Neural cell (in vitro differentiated cells): Measurements from ENCODE around the gene CACNA2D4.

Source experiments
- CTCF ChIP-seq: fragments of 450-650 bp; IDR thresholded peaks from 2 replicates; pipeline ENCODE4 v1.5.1; 2014; ENCODE audit warnings: antibody characterized with exemption, mild to moderate bottlenecking, moderate library complexity; ENCODE audit not compliant: poor library complexity, severe bottlenecking
- EZH2 ChIP-seq: fragments of 200-600, 300-800 bp; shearing (Covaris generic), sonication (generic); IDR thresholded peaks from 2 replicates; pipeline ENCODE4 v1.6.1; 2014; ENCODE audit warnings: antibody characterized with exemption, low read length, borderline replicate concordance, mild to moderate bottlenecking; ENCODE audit not compliant: insufficient read depth, poor library complexity, severe bottlenecking
- POLR2AphosphoS5 ChIP-seq: IDR thresholded peaks from 2 replicates; pipeline ENCODE4 v1.6.1; 2012
- SMC3 ChIP-seq: fragments of 450-650 bp; conservative IDR thresholded peaks from 2 replicates; pipeline ENCODE4 v1.6.1; 2014; ENCODE audit warnings: antibody characterized with exemption, mild to moderate bottlenecking, moderate library complexity; ENCODE audit not compliant: poor library complexity
- TAF1 ChIP-seq: IDR thresholded peaks from 2 replicates; pipeline ENCODE4 v1.6.1; 2012; ENCODE audit warnings: low read depth

- no peak for TF ChIP-seq CTCF
- TF ChIP-seq POLR2AphosphoS5, result no peak
- TF ChIP-seq SMC3, result no peak
- TF ChIP-seq EZH2, result no peak
- TF ChIP-seq TAF1, result no peak
Observed at GRCh38 chr12:1925684-1926006, 7.2 kb upstream of the CACNA2D4 start.
